Adrenal gland (tissue), 5 donors: ENCODE measurements around the gene ENGASE.

Experiments used
- POLR2A ChIP-seq, 2 donors: fragments of 450-650 bp; IDR thresholded peaks; one replicate each; pipeline ENCODE4 v1.6.1; 2017; ENCODE audit warnings: antibody characterized with exemption in 2 of 2, mild to moderate bottlenecking in 2 of 2, moderate library complexity in 1 of 2
- TF ChIP-seq, protein P1 (sequence below), 6 experiments: fragments of 450-650 bp in 4 of 6; fragments of 200-600 bp in 2 of 6; sonication (generic) in 1 of 6; IDR thresholded peaks; 1 replicate in 5 of 6; 2 replicates in 1 of 6; pipeline versions ENCODE4 v1.5.1 to v1.8.0; 2016 to 2021; ENCODE audit warnings: antibody characterized with exemption in 6 of 6, mild to moderate bottlenecking in 2 of 6, moderate library complexity in 1 of 6
- donor health status: DM: no; HTN: no; CAD: no.

DNA sequence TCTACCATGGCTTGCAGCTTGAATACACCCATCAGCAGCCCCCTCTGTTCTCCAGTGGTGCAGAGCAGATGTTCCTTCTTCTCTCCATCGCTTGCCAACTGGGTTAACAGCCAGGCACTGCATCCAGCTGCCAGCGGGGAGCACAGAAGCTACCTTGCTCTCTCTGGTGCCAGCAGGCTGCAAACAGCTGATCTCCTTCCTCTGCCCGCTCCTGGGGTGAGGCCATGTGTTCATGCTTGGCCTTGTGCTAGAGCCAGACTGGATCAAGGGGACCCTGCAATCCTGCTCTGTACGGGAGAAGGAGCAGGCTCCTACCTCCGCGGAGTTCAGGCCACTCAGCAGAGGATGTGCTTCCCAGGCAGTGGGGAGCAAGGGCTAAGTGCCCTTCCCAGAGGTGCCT is 24.1 kb upstream of the ENGASE start:
- TF ChIP-seq POLR2A (IDR thresholded peaks at IDR 0.05) = no peak
- TF ChIP-seq, protein P1, sequence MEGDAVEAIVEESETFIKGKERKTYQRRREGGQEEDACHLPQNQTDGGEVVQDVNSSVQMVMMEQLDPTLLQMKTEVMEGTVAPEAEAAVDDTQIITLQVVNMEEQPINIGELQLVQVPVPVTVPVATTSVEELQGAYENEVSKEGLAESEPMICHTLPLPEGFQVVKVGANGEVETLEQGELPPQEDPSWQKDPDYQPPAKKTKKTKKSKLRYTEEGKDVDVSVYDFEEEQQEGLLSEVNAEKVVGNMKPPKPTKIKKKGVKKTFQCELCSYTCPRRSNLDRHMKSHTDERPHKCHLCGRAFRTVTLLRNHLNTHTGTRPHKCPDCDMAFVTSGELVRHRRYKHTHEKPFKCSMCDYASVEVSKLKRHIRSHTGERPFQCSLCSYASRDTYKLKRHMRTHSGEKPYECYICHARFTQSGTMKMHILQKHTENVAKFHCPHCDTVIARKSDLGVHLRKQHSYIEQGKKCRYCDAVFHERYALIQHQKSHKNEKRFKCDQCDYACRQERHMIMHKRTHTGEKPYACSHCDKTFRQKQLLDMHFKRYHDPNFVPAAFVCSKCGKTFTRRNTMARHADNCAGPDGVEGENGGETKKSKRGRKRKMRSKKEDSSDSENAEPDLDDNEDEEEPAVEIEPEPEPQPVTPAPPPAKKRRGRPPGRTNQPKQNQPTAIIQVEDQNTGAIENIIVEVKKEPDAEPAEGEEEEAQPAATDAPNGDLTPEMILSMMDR (IDR thresholded peaks at IDR 0.05) = no peak
